Smooth muscle cell (in vitro differentiated cells): ENCODE measurements around the gene GALNT18. TPM values are rescaled to one million over a fixed set of nuclear protein-coding genes. Genes with fewer than 3 reads are reported as not detected.

Source experiments
- DNase-seq: peaks from one replicate; lab custom pipeline; 2025; ENCODE audit not compliant: unreplicated experiment; lab: John Stamatoyannopoulos, UW
- H2AFZ ChIP-seq: fragments of 200-600 bp; sonication (generic); 2 replicates; pipeline ENCODE4 v1.6.0; 2016; ENCODE audit warnings: antibody characterized with exemption, low read depth, mild to moderate bottlenecking
- H3F3A ChIP-seq: fragments of 200-600 bp; sonication (generic); 2 replicates; pipeline ENCODE4 v1.6.0; 2017; ENCODE audit warnings: antibody characterized with exemption, low read depth
- H3K27ac ChIP-seq: fragments of 200-600 bp; sonication (generic); 2 replicates; pipeline ENCODE4 v1.5.1; 2016; ENCODE audit warnings: low read depth, mild to moderate bottlenecking
- H3K27me3 ChIP-seq: fragments of 200-600 bp; sonication (generic); 2 replicates; pipeline ENCODE4 v1.6.1; 2016; ENCODE audit warnings: low read depth, mild to moderate bottlenecking
- H3K36me3 ChIP-seq: fragments of 200-600 bp; sonication (generic); 2 replicates; pipeline ENCODE4 v1.5.1; 2016; ENCODE audit warnings: low read depth
- H3K4me1 ChIP-seq: fragments of 200-600 bp; sonication (generic); 2 replicates; pipeline ENCODE4 v1.5.1; 2016; ENCODE audit warnings: low read depth
- H3K4me2 ChIP-seq: fragments of 200-600 bp; sonication (generic); 2 replicates; pipeline ENCODE4 v1.6.0; 2016; ENCODE audit warnings: mild to moderate bottlenecking
- H3K4me3 ChIP-seq: fragments of 200-600 bp; sonication (generic); 2 replicates; pipeline ENCODE4 v1.5.1; 2016; ENCODE audit warnings: mild to moderate bottlenecking
- H3K79me2 ChIP-seq: fragments of 200-600 bp; sonication (generic); 2 replicates; pipeline ENCODE4 v1.6.0; 2016; ENCODE audit warnings: low read depth, mild to moderate bottlenecking
- H3K9ac ChIP-seq: fragments of 200-600 bp; sonication (generic); 2 replicates; pipeline ENCODE4 v1.6.0; 2016; ENCODE audit warnings: low read depth
- H3K9me3 ChIP-seq: fragments of 200-600 bp; sonication (generic); replicated peaks from 2 replicates; pipeline ENCODE4 v1.5.1; 2016; ENCODE audit warnings: low read depth
- H4K20me1 ChIP-seq: fragments of 200-600 bp; sonication (generic); 2 replicates; pipeline ENCODE4 v1.6.0; 2016; ENCODE audit warnings: low read depth
- WGBS: methylation state at CpG from one replicate; pipeline ENCODE4 v1.1.7; 2016; ENCODE audit warnings: low lambda C conversion rate; 5-methylcytosine and 5-hydroxymethylcytosine counted together
- polyA plus RNA-seq: library from polyadenylated mRNA; unstranded; fragments of >200 nt; fragmentation: Nextera tagmentation; extraction: Ambion mirVana; gene quantifications from 2 replicates; pipeline ENCODE4 v1.2.1, GENCODE V29; 2016
- total RNA-seq: library from RNA; depleted of rRNA; stranded (reverse); fragments of >200 nt; gene quantifications from 2 replicates; pipeline ENCODE4 v1.2.3, GENCODE V29; 2014
- TF ChIP-seq, protein P1 (sequence below): fragments of 200-600 bp; sonication (generic); IDR thresholded peaks from 2 replicates; pipeline ENCODE4 v1.5.1; 2017; ENCODE audit warnings: borderline replicate concordance, mild to moderate bottlenecking, antibody characterized with exemption; ENCODE audit not compliant: insufficient read depth, poor library complexity, severe bottlenecking

GALNT18 gene
- total and polyA plus RNA-seq, 2 experiments from 2014 or later: 11.5 to 16.3 TPM

GRCh38 chr11:11498195-11498594, 123.6 kb downstream of the GALNT18 start:
- Histone ChIP-seq H3K9ac (no peak overlapping the region), H3K4me2 (no peak overlapping the region), H3K36me3 (no peaks in the 10 kb centered on the region), H3F3A (no peaks in the 10 kb centered on the region), H3K27me3 (no peaks in the 10 kb centered on the region), H3K9me3 (no peaks in the 10 kb centered on the region), H4K20me1 (peaks cover 6% of the 10 kb centered on the region), H2AFZ (no peak overlapping the region), H3K27ac (no peak overlapping the region), H3K79me2 (no peaks in the 10 kb centered on the region), H3K4me3 (no peak overlapping the region), H3K4me1 (no peaks in the 10 kb centered on the region)
- WGBS: 75% methylated on average over 3 of the region's 3 CpGs
- no peak for DNase-seq
- TF ChIP-seq, protein P1, sequence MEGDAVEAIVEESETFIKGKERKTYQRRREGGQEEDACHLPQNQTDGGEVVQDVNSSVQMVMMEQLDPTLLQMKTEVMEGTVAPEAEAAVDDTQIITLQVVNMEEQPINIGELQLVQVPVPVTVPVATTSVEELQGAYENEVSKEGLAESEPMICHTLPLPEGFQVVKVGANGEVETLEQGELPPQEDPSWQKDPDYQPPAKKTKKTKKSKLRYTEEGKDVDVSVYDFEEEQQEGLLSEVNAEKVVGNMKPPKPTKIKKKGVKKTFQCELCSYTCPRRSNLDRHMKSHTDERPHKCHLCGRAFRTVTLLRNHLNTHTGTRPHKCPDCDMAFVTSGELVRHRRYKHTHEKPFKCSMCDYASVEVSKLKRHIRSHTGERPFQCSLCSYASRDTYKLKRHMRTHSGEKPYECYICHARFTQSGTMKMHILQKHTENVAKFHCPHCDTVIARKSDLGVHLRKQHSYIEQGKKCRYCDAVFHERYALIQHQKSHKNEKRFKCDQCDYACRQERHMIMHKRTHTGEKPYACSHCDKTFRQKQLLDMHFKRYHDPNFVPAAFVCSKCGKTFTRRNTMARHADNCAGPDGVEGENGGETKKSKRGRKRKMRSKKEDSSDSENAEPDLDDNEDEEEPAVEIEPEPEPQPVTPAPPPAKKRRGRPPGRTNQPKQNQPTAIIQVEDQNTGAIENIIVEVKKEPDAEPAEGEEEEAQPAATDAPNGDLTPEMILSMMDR: no peak

DNA sequence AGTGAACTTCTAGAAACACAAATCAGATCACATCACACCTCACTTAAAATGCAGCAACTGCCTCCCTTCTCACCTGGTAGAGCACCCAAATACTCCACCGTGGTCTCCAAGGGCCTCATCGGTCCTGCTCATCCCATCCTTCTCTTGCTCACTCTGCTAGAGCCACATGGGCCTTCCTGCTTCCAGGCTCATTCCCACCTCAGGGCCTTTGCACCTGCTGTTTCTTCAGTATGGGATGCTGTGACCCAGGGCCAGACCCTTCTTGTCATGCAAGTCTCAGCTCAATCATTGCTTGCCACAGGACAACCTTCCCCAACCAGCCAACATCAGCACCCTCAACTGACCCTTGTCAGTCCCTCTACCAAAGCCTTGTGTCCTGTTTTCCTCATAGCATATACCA, 124.9 kb downstream of the GALNT18 start:
- Histone ChIP-seq H3K36me3 (no peaks in the 10 kb centered on the region), H3K4me1 (no peaks in the 10 kb centered on the region), H2AFZ (no peak overlapping the region), H3K4me2 (no peak overlapping the region), H3K9ac (no peak overlapping the region), H4K20me1 (no peaks in the 10 kb centered on the region), H3K4me3 (no peak overlapping the region), H3K27me3 (no peaks in the 10 kb centered on the region), H3K27ac (no peak overlapping the region), H3K79me2 (no peaks in the 10 kb centered on the region), H3F3A (no peaks in the 10 kb centered on the region), H3K9me3 (no peaks in the 10 kb centered on the region)
- no peak for DNase-seq
- WGBS: 93% methylated on average over 2 of the region's 2 CpGs
- TF ChIP-seq, protein P1: no peak

DNA sequence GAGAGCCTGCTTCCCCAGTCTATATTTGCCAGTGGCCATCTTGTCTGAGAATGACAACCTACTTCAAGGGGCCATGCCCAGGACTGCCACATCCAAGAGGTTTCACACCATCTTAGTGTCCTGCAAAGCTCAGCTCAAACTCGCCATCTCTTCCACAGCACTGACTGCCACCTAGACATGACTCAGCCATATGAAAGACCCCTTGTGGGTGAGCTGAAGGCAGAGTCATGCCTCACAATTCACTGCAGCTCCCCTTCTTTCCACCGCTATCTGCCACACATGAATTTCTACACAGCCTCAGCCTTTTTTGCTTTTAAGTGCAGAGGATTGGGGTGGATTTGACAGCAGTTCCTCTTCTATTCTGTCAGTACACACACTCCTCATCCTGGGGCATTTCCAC, 127.5 kb downstream of the GALNT18 start:
- no peak for DNase-seq
- 77% methylated on average over 2 of the region's 2 CpGs for WGBS

GRCh38 chr11:11493698-11494097, 128.1 kb downstream of the GALNT18 start:
- H3K27me3 ChIP-seq: no peaks in the 10 kb centered on the region
- 78% methylated on average over 6 of the region's 6 CpGs for WGBS
- TF ChIP-seq, protein P1: no peak
- no peak overlapping the region for H3K9ac ChIP-seq
- H2AFZ ChIP-seq: no peak overlapping the region
- H3K79me2 ChIP-seq: no peaks in the 10 kb centered on the region
- no peak overlapping the region for H3K4me2 ChIP-seq
- H3K4me1 ChIP-seq: no peaks in the 10 kb centered on the region
- H3F3A ChIP-seq: no peaks in the 10 kb centered on the region
- no peaks in the 10 kb centered on the region for H3K36me3 ChIP-seq
- no peak overlapping the region for H3K27ac ChIP-seq
- DNase-seq: no peak
- no peak overlapping the region for H3K4me3 ChIP-seq
- no peaks in the 10 kb centered on the region for H4K20me1 ChIP-seq
- H3K9me3 ChIP-seq: no peaks in the 10 kb centered on the region

More for the DNA sequence above, 127.5 kb downstream of the GALNT18 start:
- Histone ChIP-seq H2AFZ (no peak overlapping the region), H3K4me1 (no peaks in the 10 kb centered on the region), H3K27me3 (no peaks in the 10 kb centered on the region), H3K79me2 (no peaks in the 10 kb centered on the region), H3K9ac (no peak overlapping the region), H3K4me3 (no peak overlapping the region), H3K4me2 (no peak overlapping the region), H3K9me3 (no peaks in the 10 kb centered on the region), H3F3A (no peaks in the 10 kb centered on the region), H4K20me1 (no peaks in the 10 kb centered on the region), H3K36me3 (no peaks in the 10 kb centered on the region), H3K27ac (no peak overlapping the region)
- TF ChIP-seq, protein P1: no peak
